Psoas muscle (tissue), 8 donors: ENCODE measurements around the gene TMCO4. TPM values are rescaled to one million over a fixed set of nuclear protein-coding genes. Genes with fewer than 3 reads are reported as not detected.
A peak's percentile ranks its signal among the peaks of the same experiment; 100 is the strongest.

Experiments
- ATAC-seq, 4 donors: fragments of 200-7000 bp; cut with Tn5 transposase; one replicate each; pipeline ENCODE4 v1.9.1; 2020; ENCODE audit warnings: moderate library complexity in 3 of 4, mild to moderate bottlenecking in 2 of 4
- DNase-seq, 2 donors: peaks; one replicate each; pipeline ENCODE4 v3.0.0-alpha.2; 2020
- H3K27ac ChIP-seq: fragments of 200-600 bp; one replicate; pipeline ENCODE4 v1.8.0; 2022
- H3K27me3 ChIP-seq, 3 donors: fragments of 200-600 bp in 1 of 3; one replicate each; pipeline versions ENCODE4 v1.6.1 to v1.8.0; 2013 to 2022; ENCODE audit warnings: low read length in 2 of 3, mild to moderate bottlenecking in 2 of 3, moderate library complexity in 1 of 3; ENCODE audit not compliant: insufficient read depth in 3 of 3
- H3K36me3 ChIP-seq, 2 donors: fragments of 200-600 bp in 1 of 2; one replicate each; pipeline versions ENCODE4 v1.6.1 to v1.8.0; 2013 to 2022; ENCODE audit warnings: low read depth in 1 of 2, mild to moderate bottlenecking in 1 of 2, moderate library complexity in 1 of 2; ENCODE audit not compliant: insufficient read depth in 1 of 2
- H3K4me1 ChIP-seq: fragments of 200-600 bp; one replicate; pipeline ENCODE4 v1.8.0; 2022
- H3K4me3 ChIP-seq: fragments of 200-600 bp; one replicate; pipeline ENCODE4 v1.8.0; 2022; ENCODE audit warnings: mild to moderate bottlenecking
- H3K9me3 ChIP-seq: fragments of 200-600 bp; one replicate; pipeline ENCODE4 v1.8.0; 2022
- CTCF ChIP-seq: fragments of 200-600 bp; IDR thresholded peaks from one replicate; pipeline ENCODE4 v1.8.0; 2022; ENCODE audit warnings: antibody characterized with exemption
- WGBS, 3 donors: extraction: QIAGEN DNeasy Blood & Tissue Kit; methylation state at CpG; one replicate each; pipeline versions ENCODE4 v1.1.6 to v1.1.7; 2013; 5-methylcytosine and 5-hydroxymethylcytosine counted together
- intact Hi-C, 2 donors: fragments of 100-400 bp; cut with DNase I; formaldehyde crosslinking; loops; one replicate each; pipeline versions ENCODE4 v1.11.0 to v1.14.2; 2022
- polyA plus RNA-seq, 3 donors: library from polyadenylated mRNA; stranded (reverse); fragments of 200-250 nt; gene quantifications; one replicate each; pipeline ENCODE4 v1.2.3, GENCODE V29; 2013
- total RNA-seq, 4 donors: library from RNA; stranded (reverse); fragmentation: NEBNext Ultra II Directional in 2 of 4; extraction: Animal tissue kit (Norgen Biotek cat#: 25700) in 2 of 4; gene quantifications; one replicate each; pipeline versions ENCODE4 v1.2.1 to v1.2.4, GENCODE V29; 2021 to 2023
- donor health status: healthy with polysubstance abuse.
- donor health status: DM: no; HTN: no; CAD: no; lungs with moderate emphysema.
- donor health status: Bipolar disorder and iron deficiency.
- donor health status: healthy.
- donor health status: DM: yes; HTN: yes; CAD: no.
- donor health status: DM: no; HTN: no; CAD: no.
- donor health status: DM: no; HTN: no; CAD: no.
- donor health status: DM: yes; HTN: yes; CAD: no.

The TMCO4 gene
- total and polyA plus RNA-seq, 7 donors, result 2.3 to 4.8 (median 3.2) TPM

DNA sequence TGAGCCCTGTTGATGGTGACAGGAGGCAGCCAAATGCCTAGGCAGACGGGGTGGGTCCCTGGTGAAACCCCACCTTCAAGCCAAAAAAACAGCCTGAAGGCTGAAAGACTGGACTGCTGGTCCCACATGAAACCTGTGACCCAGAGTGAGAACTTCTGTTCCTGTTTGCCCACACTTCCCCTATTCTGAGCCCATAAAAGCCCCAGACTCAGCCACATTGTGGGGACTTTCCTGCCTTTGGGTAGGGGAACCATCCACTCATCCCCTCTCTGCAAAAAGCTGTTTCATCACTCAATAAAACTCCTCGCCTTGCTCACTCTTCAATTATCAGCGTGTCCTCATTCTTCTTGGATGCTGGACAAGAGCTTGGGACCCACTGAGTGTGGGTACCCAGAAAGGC lies 109.9 kb downstream of the TMCO4 start:
- ATAC-seq, result no peak
- WGBS, 3 donors, result 91 to 95% (median 93%) methylated on average over 3 of the region's 3 CpGs
- intact Hi-C loops, result no loop called here

GRCh38 chr1:19689085-19689757 lies 110.5 kb downstream of the TMCO4 start:
- WGBS, 3 donors, result 76 to 81% (median 79%) methylated on average over 5 of the region's 5 CpGs
- Histone ChIP-seq H3K27ac (no peak overlapping the region), H3K4me3 (no peak overlapping the region), H3K9me3 (no peaks in the 10 kb centered on the region), H3K27me3 (no peaks in the 10 kb centered on the region), H3K4me1 (no peaks in the 10 kb centered on the region), H3K36me3 (peaks cover 0 to 13% of the 10 kb centered on the region in 2 donors)
- no peak for DNase-seq
- TF ChIP-seq CTCF, result no peak
- ATAC-seq, result no peak
- intact Hi-C loops, result no loop called here

More for the DNA sequence above, 109.9 kb downstream of the TMCO4 start:
- TF ChIP-seq CTCF, result no peak
- no peak overlapping the region for H3K27ac ChIP-seq
- DNase-seq, result no peak
- H3K4me3 ChIP-seq, result no peak overlapping the region
- peaks cover 0 to 19% of the 10 kb centered on the region in 2 donors for H3K36me3 ChIP-seq
- H3K27me3 ChIP-seq, result no peaks in the 10 kb centered on the region
- no peaks in the 10 kb centered on the region for H3K4me1 ChIP-seq
- H3K9me3 ChIP-seq, result no peaks in the 10 kb centered on the region

DNA sequence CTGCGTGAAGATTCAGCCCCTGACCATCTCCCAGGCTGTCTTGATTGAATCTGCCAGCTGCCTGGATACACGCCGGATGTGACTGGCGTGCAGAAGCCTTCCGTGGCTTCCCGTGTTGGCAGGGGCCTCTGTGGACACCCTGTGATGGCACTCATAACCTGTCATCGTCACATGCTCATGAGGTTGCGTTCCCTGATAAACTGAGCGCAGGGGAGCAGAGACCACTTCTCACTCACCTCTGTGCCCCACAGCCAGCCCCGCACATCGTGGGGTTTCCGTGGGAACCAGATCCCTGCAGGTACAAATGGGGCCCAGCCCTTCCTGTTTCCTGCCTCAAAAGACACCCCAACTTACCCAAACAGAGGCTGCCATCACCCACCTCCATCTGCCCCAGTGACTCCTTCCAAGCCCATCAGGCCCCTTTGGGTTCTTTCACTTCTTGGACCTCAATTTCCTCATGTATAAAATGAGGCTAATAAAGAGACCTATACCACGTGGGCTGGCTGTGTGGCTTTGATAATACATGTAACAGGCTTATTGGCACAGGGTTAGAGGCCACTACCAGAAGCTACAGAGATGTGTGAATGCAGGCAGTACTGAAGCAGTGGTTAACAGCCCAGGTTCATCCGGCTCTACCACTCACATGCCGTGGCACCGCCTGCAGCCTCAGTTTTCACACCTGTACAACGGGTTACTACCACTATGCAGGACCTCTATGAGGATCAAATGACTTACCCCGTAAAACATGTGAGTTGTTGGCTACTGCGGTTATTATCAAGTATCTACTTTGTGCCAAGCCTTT lies 111.5 kb downstream of the TMCO4 start:
- ATAC-seq (peak; percentile 48 to 92 (median 76)), DNase-seq (no peak)
- Histone ChIP-seq H3K27ac (no peak overlapping the region), H3K4me1 (no peaks in the 10 kb centered on the region), H3K27me3 (no peaks in the 10 kb centered on the region), H3K36me3 (peaks cover 0 to 4% of the 10 kb centered on the region in 2 donors), H3K9me3 (no peaks in the 10 kb centered on the region), H3K4me3 (no peak overlapping the region)
- intact Hi-C loops, result no loop called here
- 51 to 67% (median 57%) methylated on average over 19 of the region's 19 CpGs for WGBS, 3 donors
- no peak for TF ChIP-seq CTCF

DNA sequence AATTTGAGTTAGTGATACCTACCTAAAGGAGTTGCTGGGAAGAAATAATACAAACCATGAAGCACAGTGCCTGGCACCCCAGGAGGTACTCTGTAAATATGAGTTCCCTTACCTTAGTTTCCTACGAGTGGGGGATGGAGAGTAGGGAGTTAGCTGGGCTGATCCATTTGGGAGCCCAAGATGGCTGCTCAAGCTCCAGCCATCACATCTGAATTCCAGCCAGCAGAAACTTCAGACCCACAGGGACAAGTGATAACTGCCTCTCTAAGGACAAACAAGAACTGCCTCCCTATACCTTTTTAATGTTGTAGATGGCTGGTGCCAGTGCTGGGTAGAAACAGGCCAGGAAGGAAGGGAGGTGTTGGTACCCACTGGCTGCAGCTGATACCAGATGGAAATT lies 112.3 kb downstream of the TMCO4 start:
- intact Hi-C loops, result no loop called here
- Histone ChIP-seq H3K36me3 (peaks cover 0 to 4% of the 10 kb centered on the region in 2 donors), H3K9me3 (no peaks in the 10 kb centered on the region), H3K27me3 (no peaks in the 10 kb centered on the region), H3K4me3 (no peak overlapping the region), H3K27ac (no peak overlapping the region), H3K4me1 (no peaks in the 10 kb centered on the region)
- no peak for ATAC-seq
- TF ChIP-seq CTCF, result no peak
- WGBS, 3 donors, result 89 to 100% (median 100%) methylated on average over 1 of the region's 1 CpG
- no peak for DNase-seq
